ENCODE measurements around the gene DUSP1. TPM values are rescaled to one million over a fixed set of nuclear protein-coding genes. Genes with fewer than 3 reads are reported as not detected.
A peak's percentile ranks its signal among the peaks of the same experiment; 100 is the strongest.

DUSP1 gene
- total RNA-seq, 1 donor from 2014 or later = 21.2 TPM

DNA sequence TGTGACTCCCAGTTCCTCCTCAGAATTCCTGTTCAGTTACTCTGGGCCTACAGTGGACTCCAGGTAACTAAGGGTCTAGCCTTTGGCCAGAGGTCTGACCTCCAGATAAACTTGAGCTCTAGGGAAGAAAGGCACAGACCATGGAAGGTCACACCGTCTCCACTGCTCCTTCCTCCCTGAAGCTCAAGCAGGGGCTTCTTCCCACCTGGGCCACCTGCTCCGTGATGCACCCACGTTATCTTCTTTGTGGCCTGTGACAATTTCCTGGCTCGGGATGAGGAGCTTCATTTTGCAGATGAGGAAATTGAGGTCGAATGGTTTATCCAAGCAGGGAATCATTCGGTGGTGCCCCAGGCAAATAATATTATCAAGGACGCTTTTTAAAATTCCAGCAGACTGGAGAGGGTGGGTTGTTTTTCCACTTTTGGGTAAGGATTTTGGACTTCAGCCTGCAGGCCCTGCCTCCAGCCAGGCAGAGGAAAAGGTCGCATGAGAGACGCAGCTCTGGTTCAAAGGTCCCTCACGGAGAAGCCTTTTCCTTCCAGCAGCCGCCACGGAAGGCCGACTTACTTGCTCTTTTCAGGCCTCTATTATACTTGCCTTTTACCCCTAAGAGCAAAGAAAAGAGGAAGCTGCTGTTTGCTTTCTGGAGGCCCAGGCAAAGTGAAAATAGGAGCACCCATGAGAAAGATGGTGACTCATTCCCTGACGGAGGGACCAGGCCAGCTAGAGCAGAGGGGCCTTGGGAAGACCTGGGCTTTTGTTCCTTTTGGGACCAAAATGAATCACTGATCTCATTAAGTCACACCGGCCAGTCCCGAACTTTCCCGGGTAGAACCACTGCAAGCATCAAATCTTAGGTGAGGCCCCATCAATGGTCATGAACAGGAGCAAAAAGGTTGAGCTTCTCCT, 22.8 kb upstream of the DUSP1 start:
- ChIA-PET CTCF (interaction anchor here (1.2 kb wide), 1 partner anchor 22 kb away, joined by 3 read pairs; no protein-coding TSS in a partner anchor), POLR2A (interaction anchor here (0.6 to 2.7 kb wide), 4 partner anchors 12 to 23 kb away, joined by 3 to 17 read pairs (median 5); partner anchors contain the start of gene DUSP1)
- peak overlapping the region; percentile 30 for H3K27ac Mint-ChIP-seq
- no peaks in the 10 kb centered on the region for H3K27me3 Mint-ChIP-seq
- H3K9me3 Mint-ChIP-seq = no peaks in the 10 kb centered on the region
- no peak overlapping the region for H3K4me3 Mint-ChIP-seq
- ATAC-seq (ENCODE audit: low read depth) (peak; percentile 74), DNase-seq (no peak)
- H3K4me1 Mint-ChIP-seq = peaks cover 21% of the 10 kb centered on the region
- no peaks in the 10 kb centered on the region for H3K36me3 Mint-ChIP-seq (ENCODE audit: low read depth)
- no peak for TF ChIP-seq CTCF (IDR thresholded peaks at IDR 0.05)
- intact Hi-C loops (cut with micrococcal nuclease) = loop anchor here (1.0 kb wide), 3 partner anchors 13 to 30 kb away; no protein-coding TSS in a partner anchor

- no peak for DNase-seq
- ATAC-seq (ENCODE audit: low read depth) = no peak
- Mint-ChIP-seq H3K27ac (no peak overlapping the region), H3K4me3 (no peak overlapping the region), H3K9me3 (no peaks in the 10 kb centered on the region), H3K27me3 (no peaks in the 10 kb centered on the region), H3K36me3 (ENCODE audit: low read depth) (no peaks in the 10 kb centered on the region), H3K4me1 (peaks cover 21% of the 10 kb centered on the region)
- intact Hi-C loops (cut with micrococcal nuclease) = no loop called here
- POLR2A ChIA-PET = interaction anchor here (0.6 to 2.7 kb wide), 2 partner anchors 13 to 22 kb away, joined by 3 to 17 read pairs; partner anchors contain the start of gene DUSP1
- CTCF ChIA-PET = interaction anchor here (1.2 kb wide), 1 partner anchor 21 kb away, joined by 3 read pairs; no protein-coding TSS in a partner anchor
- TF ChIP-seq CTCF (IDR thresholded peaks at IDR 0.05) = no peak
Measured at GRCh38 chr5:172792701-172793570, 21.9 kb upstream of the DUSP1 start.

GRCh38 chr5:172791726-172792445, 20.9 kb upstream of the DUSP1 start:
- no peak for TF ChIP-seq CTCF (IDR thresholded peaks at IDR 0.05)
- DNase-seq = no peak
- no peak overlapping the region for H3K27ac Mint-ChIP-seq
- H3K36me3 Mint-ChIP-seq (ENCODE audit: low read depth) = no peaks in the 10 kb centered on the region
- H3K4me1 Mint-ChIP-seq = peaks cover 19% of the 10 kb centered on the region
- ATAC-seq (ENCODE audit: low read depth) = no peak
- POLR2A ChIA-PET = interaction anchor here (0.8 to 2.7 kb wide), 2 partner anchors 16 to 21 kb away, joined by 6 to 17 read pairs; partner anchors contain the start of gene DUSP1
- intact Hi-C loops (cut with micrococcal nuclease) = no loop called here
- CTCF ChIA-PET = no interaction called here
- H3K4me3 Mint-ChIP-seq = no peak overlapping the region
- no peaks in the 10 kb centered on the region for H3K9me3 Mint-ChIP-seq
- H3K27me3 Mint-ChIP-seq = no peaks in the 10 kb centered on the region

- TF ChIP-seq CTCF (IDR thresholded peaks at IDR 0.05) = no peak
- Mint-ChIP-seq H3K36me3 (ENCODE audit: low read depth) (no peaks in the 10 kb centered on the region), H3K4me1 (peaks cover 19% of the 10 kb centered on the region), H3K27ac (no peak overlapping the region), H3K4me3 (no peak overlapping the region), H3K27me3 (no peaks in the 10 kb centered on the region), H3K9me3 (no peaks in the 10 kb centered on the region)
- DNase-seq (no peak), ATAC-seq (ENCODE audit: low read depth) (no peak)
- POLR2A ChIA-PET = interaction anchor here (0.8 kb wide), 1 partner anchor 16 kb away, joined by 6 read pairs; no protein-coding TSS in a partner anchor
- CTCF ChIA-PET = no interaction called here
- intact Hi-C loops (cut with micrococcal nuclease) = no loop called here
Measured at GRCh38 chr5:172791286-172791685, 20.3 kb upstream of the DUSP1 start.

Data from activated B cell treated with CpG ODN at 0.5 μM for 24 hours (primary cell).